GM13976 (cell line): Measurements from ENCODE around the gene FERMT1.

ENCODE experiments used
- DNase-seq: peaks from one replicate; pipeline ENCODE4 v3.0.0; 2012; ENCODE audit warnings: low spot score
- CTCF ChIP-seq: IDR thresholded peaks from 2 replicates; pipeline ENCODE4 v1.5.1; 2012; ENCODE audit warnings: borderline replicate concordance, mild to moderate bottlenecking; ENCODE audit not compliant: insufficient read depth; ENCODE audit errors: extremely low read depth, missing control alignments, control extremely low read depth
- in situ Hi-C: fragments of 300-500 bp; cut with MboI; formaldehyde crosslinking; loops from one replicate; pipeline ENCODE4 v1.12.0; 2022; ENCODE audit warnings: low sequenced_read_pairs, mixed read lengths, inconsistent platforms; ENCODE audit not compliant: unreplicated experiment

FERMT1 gene

GRCh38 chr20:6030453-6031080 is 92.3 kb downstream of the FERMT1 start:
- in situ Hi-C loops: no loop called here
- DNase-seq: no peak
- TF ChIP-seq CTCF: no peak

GRCh38 chr20:6029538-6029937 is 93.3 kb downstream of the FERMT1 start:
- no peak for DNase-seq
- in situ Hi-C loops: no loop called here
- no peak for TF ChIP-seq CTCF

- DNase-seq: no peak
- in situ Hi-C loops: no loop called here
- no peak for TF ChIP-seq CTCF
Observed at GRCh38 chr20:6028818-6029217, 94.0 kb downstream of the FERMT1 start.

GRCh38 chr20:6026051-6026450 is 96.8 kb downstream of the FERMT1 start:
- DNase-seq: no peak
- in situ Hi-C loops: no loop called here
- no peak for TF ChIP-seq CTCF
